ENCODE measurements around the gene CROCC2. TPM values are rescaled to one million over a fixed set of nuclear protein-coding genes. Genes with fewer than 3 reads are reported as not detected.
A peak's percentile ranks its signal among the peaks of the same experiment; 100 is the strongest.
"Not testable (repeated sequence)": the region's sequence is repeated elsewhere in the genome, so short reads cannot be mapped to it uniquely, and the experiment has no call there.

CROCC2 gene
- total RNA-seq, 4 donors from 2014 or later, result 0.07 TPM; not detected in 3

DNA sequence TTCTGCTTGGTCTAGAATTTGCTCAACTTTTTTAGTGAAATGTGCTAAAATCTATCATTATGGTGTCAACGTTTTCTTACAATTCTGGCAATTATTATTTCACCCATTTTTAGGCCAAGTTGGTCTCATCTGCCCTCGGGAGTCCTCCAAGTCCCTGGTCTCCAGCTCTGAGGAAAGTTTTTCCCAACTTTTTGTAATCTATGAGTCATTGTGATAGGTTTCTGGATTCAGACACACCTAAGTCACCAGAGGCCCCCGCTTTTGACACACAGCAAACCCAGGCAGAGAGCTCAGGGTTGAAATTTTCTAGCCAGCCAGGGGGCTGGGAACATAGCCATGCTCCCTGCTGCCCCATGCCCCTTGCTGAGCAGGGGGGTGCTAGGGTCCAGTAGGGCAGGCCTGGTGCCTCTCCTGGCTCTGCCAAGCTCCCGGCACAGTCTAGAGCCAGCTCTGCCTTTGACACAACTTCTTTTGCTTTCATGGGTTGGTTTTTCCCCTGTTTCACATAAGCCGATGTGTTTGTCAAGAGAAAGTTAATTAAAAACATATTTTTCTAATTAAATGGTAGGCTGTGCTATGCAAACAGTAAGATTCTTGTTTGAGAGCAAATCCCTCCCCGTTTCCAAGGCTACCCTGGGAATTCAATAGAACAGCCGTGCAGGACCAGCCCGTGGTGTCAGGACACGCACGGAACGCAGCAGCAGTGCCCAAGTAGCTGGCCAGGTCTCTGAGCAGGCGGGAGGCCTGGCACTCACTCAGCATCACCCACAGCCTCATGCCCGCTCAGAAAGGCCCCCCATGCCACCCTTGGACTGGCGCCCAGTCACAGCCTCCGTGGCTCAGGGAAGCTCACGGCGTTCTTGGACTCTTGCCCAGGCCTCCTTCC lies 66.7 kb downstream of the CROCC2 start:
- intact Hi-C loops (cut with DNase I; ENCODE audit: low total_unique reads) (no loop called here), in situ Hi-C loops (cut with MboI; ENCODE audit: low sequenced_read_pairs in 4 of 4) (no loop called here)
- Histone ChIP-seq H3K4me1 (no peaks in the 10 kb centered on the region), H3K9me3 (no peaks in the 10 kb centered on the region), H3K36me3 (no peaks in the 10 kb centered on the region), H3K4me3 (no peak overlapping the region), H3K27ac (no peak overlapping the region), H3K27me3 (peaks cover 0 to 7% (median 4%) of the 10 kb centered on the region in 3 donors)
- TF ChIP-seq POLR2A (IDR thresholded peaks at IDR 0.05), result no peak
- TF ChIP-seq, protein P1, sequence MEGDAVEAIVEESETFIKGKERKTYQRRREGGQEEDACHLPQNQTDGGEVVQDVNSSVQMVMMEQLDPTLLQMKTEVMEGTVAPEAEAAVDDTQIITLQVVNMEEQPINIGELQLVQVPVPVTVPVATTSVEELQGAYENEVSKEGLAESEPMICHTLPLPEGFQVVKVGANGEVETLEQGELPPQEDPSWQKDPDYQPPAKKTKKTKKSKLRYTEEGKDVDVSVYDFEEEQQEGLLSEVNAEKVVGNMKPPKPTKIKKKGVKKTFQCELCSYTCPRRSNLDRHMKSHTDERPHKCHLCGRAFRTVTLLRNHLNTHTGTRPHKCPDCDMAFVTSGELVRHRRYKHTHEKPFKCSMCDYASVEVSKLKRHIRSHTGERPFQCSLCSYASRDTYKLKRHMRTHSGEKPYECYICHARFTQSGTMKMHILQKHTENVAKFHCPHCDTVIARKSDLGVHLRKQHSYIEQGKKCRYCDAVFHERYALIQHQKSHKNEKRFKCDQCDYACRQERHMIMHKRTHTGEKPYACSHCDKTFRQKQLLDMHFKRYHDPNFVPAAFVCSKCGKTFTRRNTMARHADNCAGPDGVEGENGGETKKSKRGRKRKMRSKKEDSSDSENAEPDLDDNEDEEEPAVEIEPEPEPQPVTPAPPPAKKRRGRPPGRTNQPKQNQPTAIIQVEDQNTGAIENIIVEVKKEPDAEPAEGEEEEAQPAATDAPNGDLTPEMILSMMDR (IDR thresholded peaks at IDR 0.05 in 4 of 5, conservative IDR thresholded peaks at IDR 0.05 in 1 of 5), result no peak
- ATAC-seq, result peak; percentile 16 to 44
- DNase-seq, result no peak

DNA sequence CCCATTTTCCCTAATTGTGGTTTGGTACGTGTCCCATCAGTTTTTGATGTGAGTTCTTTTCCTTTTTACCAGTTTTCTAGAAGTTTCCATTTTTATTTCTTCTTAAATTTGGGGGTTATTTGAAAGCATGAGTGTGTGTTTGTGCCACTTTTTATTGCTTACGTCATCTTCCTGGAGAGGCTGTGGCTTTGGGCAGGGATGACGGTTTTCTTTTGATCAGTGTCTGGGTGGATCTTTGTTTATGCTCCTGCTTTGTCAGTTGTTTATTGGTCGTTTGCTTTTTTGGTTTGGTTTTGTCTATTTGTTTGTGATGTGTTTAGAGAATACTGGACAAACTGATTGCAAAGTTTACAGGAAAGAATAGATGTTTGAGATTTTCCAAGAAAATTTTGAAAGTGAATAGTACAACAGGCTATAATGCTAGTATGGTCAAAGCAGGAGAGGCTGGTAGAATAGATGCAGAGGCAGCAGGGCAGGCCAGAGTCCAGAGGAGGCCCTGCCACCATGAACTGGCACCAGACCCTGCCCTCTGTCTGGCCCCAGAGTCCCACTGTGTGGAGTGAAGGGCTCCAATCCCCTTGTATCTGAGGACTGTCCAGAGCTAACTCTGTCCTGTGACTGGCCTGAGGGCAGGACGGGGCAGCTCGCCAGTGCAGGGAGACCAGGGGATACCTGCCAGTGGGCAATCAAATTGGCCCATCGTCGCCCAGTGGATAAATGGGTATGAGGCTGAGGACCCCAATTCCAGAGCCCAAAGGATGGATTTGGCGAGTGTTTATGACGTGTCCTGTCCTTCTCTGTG lies 68.8 kb downstream of the CROCC2 start:
- H3K4me1 ChIP-seq, result no peaks in the 10 kb centered on the region
- ATAC-seq, result no peak
- no peak overlapping the region for H3K27ac ChIP-seq
- H3K9me3 ChIP-seq, result no peaks in the 10 kb centered on the region
- no peak for DNase-seq
- no peak overlapping the region for H3K4me3 ChIP-seq
- H3K36me3 ChIP-seq, result no peaks in the 10 kb centered on the region
- in situ Hi-C loops (cut with MboI; ENCODE audit: low sequenced_read_pairs in 4 of 4) (no loop called here), intact Hi-C loops (cut with DNase I; ENCODE audit: low total_unique reads) (no loop called here)
- H3K27me3 ChIP-seq, result peaks cover 0 to 7% (median 4%) of the 10 kb centered on the region in 3 donors
- TF ChIP-seq POLR2A (IDR thresholded peaks at IDR 0.05), result no peak
- TF ChIP-seq, protein P1 (IDR thresholded peaks at IDR 0.05 in 4 of 5, conservative IDR thresholded peaks at IDR 0.05 in 1 of 5), result no peak

DNA sequence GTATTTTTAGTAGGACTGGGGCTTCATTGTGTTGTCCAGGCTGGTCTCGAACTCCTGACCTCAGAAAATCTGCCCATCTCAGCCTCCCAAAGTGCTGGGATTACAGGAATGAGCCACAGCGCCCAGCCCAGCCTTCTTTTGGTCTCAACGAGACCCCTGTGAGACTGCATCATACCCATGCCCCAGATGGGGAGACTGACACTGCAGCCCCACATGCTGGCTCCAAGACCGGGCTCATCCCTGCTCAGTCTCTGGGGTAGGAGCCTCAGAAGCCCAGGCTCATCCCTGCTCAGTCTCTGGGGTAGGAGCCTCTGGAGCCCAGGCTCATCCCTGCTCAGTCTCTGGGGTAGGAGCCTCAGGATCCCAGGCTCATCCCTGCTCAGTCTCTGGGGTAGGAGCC lies 69.8 kb downstream of the CROCC2 start:
- H3K4me3 ChIP-seq; intact Hi-C loops (cut with DNase I; ENCODE audit: low total_unique reads); H3K27ac ChIP-seq; H3K9me3 ChIP-seq; H3K36me3 ChIP-seq; H3K4me1 ChIP-seq; ATAC-seq; H3K27me3 ChIP-seq; in situ Hi-C loops (cut with MboI; ENCODE audit: low sequenced_read_pairs in 4 of 4); DNase-seq: not testable (repeated sequence)

DNA sequence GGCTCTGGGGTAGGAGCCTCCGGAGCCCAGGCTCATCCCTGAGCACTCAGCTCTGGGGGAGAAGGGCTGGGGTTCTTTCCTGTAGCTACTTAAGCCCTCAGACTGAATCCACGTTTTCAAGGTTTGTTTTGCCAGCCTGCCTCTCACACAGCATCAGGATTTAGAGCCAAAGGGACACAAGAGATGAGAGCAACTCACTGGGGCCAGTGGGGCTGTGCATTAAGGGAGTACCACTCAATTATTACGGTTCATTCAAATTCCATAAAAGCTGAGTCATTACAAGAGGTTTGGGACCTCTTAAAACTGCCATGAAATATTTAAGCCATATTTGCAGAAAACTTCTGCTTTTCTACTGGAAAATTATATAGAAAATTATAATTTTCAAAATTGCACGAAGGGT lies 75.1 kb downstream of the CROCC2 start:
- intact Hi-C loops (cut with DNase I; ENCODE audit: low total_unique reads), result no loop called here
- Histone ChIP-seq H3K4me1 (no peaks in the 10 kb centered on the region), H3K36me3 (no peaks in the 10 kb centered on the region), H3K27ac (no peak overlapping the region), H3K27me3 (no peaks in the 10 kb centered on the region), H3K4me3 (no peak overlapping the region), H3K9me3 (no peaks in the 10 kb centered on the region)
- TF ChIP-seq POLR2A (IDR thresholded peaks at IDR 0.05), result no peak
- TF ChIP-seq, protein P1 (IDR thresholded peaks at IDR 0.05 in 4 of 5, conservative IDR thresholded peaks at IDR 0.05 in 1 of 5), result no peak
- in situ Hi-C loops (cut with MboI; ENCODE audit: low sequenced_read_pairs in 4 of 4), result no loop called here
- DNase-seq (no peak), ATAC-seq (no peak)
